HG03066 (cell line): ENCODE results near the gene MAPKAPK3.

ENCODE experiments used
- ATAC-seq: cut with Tn5 transposase; IDR thresholded peaks from one replicate; pipeline ENCODE4 v1.9.1; 2021; ENCODE audit warnings: low read depth; ENCODE audit not compliant: unreplicated experiment

Gene MAPKAPK3

DNA sequence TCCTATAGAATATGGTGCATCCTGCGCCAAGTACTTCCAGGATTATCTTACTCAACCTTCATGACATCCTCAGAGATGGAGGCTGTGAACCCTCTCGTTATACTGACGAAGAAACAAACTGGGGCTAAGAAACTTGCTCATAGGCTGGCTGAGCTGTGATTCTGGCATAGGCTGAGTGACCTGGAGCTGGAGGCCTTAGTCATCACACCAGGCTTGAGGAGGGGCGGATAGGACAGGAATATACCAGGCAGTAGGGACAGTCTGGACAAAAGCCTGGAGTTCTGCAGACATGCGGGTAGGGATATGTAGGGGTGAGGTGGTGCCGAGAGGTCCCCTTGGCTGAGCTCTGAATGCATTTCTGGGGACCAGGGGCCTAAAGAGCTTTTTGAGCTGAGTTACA lies 29.6 kb upstream of the MAPKAPK3 start:
- no peak for ATAC-seq

- ATAC-seq = no peak
These were observed 28.9 kb upstream of the MAPKAPK3 start for GRCh38 chr3:50587806-50588758.

- ATAC-seq = no peak
These were observed 28.1 kb upstream of the MAPKAPK3 start for GRCh38 chr3:50588759-50589433.

- ATAC-seq = peak; percentile 4
These were observed 25.7 kb upstream of the MAPKAPK3 start for GRCh38 chr3:50591196-50591741.

- no peak for ATAC-seq
These were observed 24.4 kb upstream of the MAPKAPK3 start for GRCh38 chr3:50592568-50592967.

- ATAC-seq = no peak
These were observed 22.6 kb upstream of the MAPKAPK3 start for GRCh38 chr3:50594253-50594785.

DNA sequence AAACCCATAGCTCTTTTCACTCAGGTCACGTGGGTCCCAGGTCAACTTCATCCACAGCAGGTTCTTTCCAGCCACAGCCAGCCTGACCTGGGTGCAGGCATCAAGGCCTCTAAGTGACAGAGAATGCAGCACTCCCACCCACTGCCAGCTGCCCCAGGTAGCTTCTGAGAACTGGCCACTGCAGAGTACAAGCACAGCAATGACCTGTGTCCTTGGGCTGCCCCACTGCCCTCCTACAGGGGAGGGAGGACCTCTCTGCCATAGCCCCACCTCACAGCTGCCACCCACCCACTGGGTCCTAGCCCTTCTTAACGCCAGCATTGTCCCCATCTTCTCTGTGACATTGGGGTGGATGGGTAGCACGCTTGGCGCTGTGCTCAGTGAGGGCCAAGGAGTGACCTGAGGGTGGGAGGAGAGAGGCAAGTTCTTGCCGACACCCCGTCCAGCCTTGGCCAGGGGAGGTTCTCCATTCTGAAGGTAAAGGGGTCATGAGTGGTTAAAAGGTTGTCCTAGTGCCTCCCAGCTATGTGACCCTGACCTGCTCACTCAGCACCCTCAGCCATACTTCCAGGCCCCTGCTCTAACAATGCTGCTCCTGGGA lies 17.7 kb upstream of the MAPKAPK3 start:
- no peak for ATAC-seq

DNA sequence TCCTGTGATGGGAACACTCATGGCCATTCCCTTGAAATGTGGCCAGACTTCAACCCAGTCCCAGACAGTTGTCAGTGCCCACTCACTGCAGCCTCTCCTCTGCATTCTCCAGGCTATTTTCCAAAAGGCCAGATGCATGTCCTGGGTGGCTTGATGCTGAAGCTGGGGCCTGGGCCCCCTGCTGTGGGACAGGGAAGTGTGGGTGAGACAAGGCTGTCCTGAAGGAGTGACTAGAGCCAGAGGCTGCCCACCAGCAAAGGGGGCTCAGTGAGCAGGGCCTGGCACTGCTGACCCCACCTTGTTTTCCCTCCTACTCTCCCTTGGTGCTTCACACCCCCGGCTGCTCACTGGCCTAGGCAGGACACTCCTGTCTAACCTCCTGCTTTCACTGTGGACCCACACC lies 17.2 kb upstream of the MAPKAPK3 start:
- no peak for ATAC-seq

DNA sequence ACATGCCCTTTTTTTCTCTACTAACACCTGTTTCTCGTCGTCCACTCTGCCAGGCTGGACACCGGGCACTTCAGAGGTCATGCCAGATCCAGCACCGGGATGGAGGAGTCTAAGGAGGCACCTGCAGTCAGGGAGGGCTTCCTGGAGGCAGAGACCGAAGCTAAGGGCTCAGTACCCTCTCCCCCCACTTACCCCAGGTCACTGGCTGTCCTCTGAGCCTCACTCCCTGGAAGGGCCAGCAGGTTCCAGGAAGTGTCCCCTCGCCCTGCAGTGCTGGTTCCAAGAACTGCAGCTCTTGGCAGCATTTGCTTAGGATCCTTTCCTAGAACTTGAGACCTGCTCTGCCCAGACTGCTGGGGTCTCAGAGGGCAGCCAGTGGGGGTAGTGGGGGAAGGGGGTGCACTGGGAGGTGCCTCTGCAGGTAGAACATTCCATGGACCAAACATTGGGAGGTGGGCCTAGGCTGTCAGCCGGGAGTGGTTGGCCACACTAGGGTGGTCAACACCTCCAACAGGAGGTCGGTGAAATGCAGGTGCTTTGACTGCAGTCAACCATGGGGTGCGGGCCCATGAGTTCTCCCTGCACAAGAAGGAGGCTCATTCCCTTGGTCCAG lies 16.7 kb upstream of the MAPKAPK3 start:
- no peak for ATAC-seq

- no peak for ATAC-seq
These were observed 15.9 kb upstream of the MAPKAPK3 start for GRCh38 chr3:50600841-50601591.

DNA sequence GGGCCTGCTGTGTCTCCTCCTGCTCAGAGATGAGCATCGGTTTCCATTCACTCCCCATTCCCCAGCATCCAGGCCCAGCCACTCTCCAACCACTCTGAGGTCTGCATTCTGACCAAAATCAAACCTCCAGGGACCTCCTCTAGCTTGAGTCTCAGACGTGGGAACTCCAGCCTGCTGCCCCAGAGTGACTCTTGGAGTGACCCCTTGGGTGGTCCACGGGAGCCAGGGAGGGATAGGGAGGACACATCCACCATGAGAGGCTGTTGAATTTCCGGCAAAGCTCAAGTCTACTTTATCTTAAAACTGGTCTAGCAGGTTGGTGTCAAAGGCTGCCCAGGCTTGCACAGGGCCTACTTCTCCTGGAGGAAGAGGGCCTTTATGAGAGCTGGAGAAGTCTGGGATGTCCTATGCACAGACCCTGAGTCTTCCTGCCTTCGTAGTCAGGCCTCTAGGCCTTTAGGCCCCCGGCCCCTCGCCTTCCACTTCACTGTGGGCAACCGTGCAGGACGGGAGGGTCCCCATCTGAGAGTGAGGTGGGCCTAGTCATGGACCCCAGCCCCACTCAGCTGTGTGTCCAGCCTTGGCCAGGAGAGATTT lies 14.3 kb upstream of the MAPKAPK3 start:
- ATAC-seq = no peak

DNA sequence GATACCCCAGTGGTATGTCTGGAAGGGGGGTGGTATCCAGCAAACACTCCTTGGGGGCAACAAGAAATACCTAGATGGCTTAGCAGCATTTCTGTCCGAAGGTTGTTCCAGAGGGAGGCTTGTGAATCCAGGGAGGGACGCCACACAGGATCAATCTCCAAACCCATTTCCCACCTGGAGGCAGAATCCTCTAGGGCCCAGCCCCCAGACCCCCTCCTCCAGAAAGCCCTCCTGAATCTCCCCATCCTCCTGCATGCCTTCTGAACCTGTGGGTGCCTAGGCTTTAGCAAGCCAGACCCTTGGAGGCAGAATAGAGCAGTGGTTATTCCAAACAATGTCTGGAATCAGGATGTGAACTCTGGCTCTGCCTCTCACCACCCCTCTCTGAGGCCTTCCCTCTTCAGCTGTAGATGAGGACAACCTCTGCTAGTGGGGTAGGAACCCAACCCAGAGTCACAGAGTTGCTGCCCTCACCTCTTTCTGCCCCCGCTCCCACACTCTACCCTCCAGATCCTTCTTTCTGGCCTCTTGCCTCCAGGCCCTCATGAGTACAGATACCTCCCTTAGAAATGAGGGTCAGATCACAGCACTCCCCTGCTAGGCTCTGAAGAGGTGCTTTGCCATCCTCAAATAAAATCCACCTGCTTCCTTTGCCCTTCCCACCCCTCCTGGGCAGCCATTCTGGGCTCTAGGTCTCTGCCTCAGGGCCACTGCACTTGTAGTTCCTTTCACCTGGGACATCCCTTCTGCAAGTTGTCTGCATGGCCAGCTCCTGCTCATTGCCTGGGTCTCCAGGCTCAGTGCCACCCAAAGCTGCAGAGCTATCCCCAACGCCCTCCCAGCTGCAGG lies 13.5 kb upstream of the MAPKAPK3 start:
- ATAC-seq = no peak

- ATAC-seq = no peak
These were observed 12.8 kb upstream of the MAPKAPK3 start for GRCh38 chr3:50604110-50604621.

- no peak for ATAC-seq
These were observed 12.0 kb upstream of the MAPKAPK3 start for GRCh38 chr3:50604628-50605588.

GRCh38 chr3:50605901-50606326 lies 11.0 kb upstream of the MAPKAPK3 start:
- no peak for ATAC-seq

- ATAC-seq = no peak
These were observed 10.4 kb upstream of the MAPKAPK3 start for GRCh38 chr3:50606596-50606995.
